Measurements from ENCODE around the gene MOV10.
A peak's percentile ranks its signal among the peaks of the same experiment; 100 is the strongest.
"Not testable (repeated sequence)": the region's sequence is repeated elsewhere in the genome, so short reads cannot be mapped to it uniquely, and the experiment has no call there.

MOV10 gene

DNA sequence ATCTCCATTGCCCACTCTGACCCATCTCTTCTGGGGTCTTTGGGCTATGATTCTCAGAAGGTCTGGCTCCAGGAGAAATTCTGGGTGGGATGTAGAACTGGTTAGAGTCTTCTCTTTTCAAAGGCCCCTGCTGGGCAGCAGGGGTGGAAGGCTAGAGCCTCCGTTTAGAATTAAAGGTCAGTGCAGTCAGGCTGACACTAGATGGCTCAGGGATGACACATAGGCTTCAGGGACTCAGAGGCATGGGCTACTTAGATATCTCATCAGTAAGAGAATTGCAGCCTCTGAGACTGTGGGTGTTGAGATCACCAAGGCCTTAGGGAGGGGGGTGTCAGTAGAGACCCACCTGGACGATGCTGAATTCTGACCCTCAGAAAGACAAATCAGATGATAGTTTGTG lies 53.3 kb downstream of the MOV10 start:
- Mint-ChIP-seq H3K4me3 (no peak overlapping the region), H3K36me3 (no peaks in the 10 kb centered on the region), H3K4me1 (peaks cover 6% of the 10 kb centered on the region), H3K27me3 (no peaks in the 10 kb centered on the region), H3K27ac (no peak overlapping the region), H3K9me3 (no peaks in the 10 kb centered on the region)

DNA sequence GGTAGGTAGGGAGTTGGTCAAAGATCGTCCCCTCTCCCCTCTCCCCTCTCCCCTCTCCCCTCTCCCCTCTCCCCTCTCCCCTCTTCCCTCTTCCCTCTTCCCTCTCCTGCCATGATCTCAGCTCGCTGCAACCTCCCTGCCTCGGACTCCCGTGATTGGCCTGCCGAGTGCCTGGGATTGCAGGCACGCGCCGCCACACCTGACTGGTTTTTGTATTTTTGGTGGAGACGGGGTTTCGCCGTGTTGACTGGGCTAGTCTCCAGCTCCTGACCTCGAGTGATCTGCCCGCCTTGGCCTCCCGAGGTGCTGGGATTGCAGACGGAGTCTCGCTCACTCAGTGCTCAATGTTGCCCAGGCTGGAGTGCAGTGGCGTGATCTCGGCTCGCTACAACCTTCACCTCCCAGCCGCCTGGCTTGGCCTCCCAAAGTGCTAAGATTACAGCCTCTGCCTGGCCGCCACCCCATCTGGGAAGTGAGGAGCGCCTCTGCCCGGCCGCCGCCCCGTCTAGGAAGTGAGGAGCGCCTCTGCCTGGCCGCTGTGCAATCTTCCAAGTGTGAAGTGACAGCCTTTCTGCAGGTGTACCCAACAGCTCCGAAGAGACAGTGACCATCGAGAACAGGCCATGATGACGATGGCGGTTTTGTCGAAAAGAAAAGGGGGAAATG lies 54.0 kb downstream of the MOV10 start:
- H3K36me3 Mint-ChIP-seq, H3K4me3 Mint-ChIP-seq, H3K4me1 Mint-ChIP-seq, H3K27me3 Mint-ChIP-seq, H3K9me3 Mint-ChIP-seq, H3K27ac Mint-ChIP-seq: not testable (repeated sequence)

DNA sequence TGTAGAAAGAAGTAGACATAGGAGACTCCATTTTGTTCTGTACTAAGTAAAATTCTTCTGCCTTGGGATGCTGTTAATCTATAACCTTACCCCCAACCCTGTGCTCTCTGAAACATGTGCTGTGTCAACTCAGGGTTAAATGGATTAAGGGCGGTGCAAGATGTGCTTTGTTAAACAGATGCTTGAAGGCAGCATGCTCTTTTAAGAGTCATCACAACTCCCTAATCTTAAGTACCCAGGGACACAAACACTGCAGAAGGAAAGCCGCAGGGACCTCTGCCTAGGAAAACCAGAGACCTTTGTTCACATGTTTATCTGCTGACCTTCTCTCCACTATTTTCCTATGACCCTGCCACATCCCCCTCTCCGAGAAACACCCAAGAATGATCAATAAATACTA lies 54.6 kb downstream of the MOV10 start:
- H3K4me3 Mint-ChIP-seq, H3K4me1 Mint-ChIP-seq, H3K27me3 Mint-ChIP-seq, H3K9me3 Mint-ChIP-seq, H3K27ac Mint-ChIP-seq, H3K36me3 Mint-ChIP-seq: not testable (repeated sequence)

DNA sequence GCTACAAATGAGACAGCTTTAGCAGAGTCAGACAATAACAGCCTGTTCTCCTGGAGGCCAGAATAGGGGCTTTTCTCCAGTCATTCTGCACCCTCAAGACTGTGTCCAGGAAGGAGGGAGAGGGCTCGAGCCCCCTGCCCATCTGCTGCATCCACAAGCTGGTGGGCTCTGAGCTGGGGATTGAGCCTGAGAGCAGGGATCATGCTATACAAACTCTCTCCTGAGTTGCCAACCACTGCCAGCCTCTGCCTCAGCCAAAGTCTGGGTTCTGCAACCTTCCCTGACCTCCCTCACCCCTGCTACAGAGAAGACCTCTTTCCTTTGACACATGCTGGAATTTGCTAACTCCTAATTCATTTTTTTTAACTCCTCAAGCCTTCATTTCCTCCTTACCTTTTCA lies 55.5 kb downstream of the MOV10 start:
- H3K27me3 Mint-ChIP-seq: no peaks in the 10 kb centered on the region
- no peak overlapping the region for H3K4me3 Mint-ChIP-seq
- no peaks in the 10 kb centered on the region for H3K36me3 Mint-ChIP-seq
- H3K27ac Mint-ChIP-seq: peak overlapping the region; percentile 25
- peaks cover 10% of the 10 kb centered on the region for H3K4me1 Mint-ChIP-seq
- H3K9me3 Mint-ChIP-seq: no peaks in the 10 kb centered on the region

DNA sequence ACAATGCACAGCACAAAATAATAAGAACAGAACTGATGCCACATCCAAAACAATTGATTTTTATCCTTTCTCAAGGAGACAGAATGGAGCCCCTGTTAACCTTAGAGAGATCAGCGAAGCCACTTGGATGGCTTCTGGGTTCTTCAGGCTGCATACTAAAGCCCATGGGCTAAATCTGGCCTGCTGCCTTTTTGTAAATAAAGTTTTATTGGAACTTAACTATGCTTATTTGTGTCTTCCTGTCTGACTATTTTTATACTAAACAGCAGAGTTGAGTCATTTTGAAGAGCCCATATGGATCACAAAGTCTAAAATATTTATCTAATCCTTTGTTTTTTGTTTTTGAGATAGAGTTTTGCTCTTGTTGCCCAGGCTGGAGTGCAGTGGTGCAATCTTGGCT lies 57.0 kb downstream of the MOV10 start:
- no peaks in the 10 kb centered on the region for H3K27me3 Mint-ChIP-seq
- H3K4me3 Mint-ChIP-seq: no peak overlapping the region
- no peaks in the 10 kb centered on the region for H3K36me3 Mint-ChIP-seq
- H3K27ac Mint-ChIP-seq: no peak overlapping the region
- peaks cover 15% of the 10 kb centered on the region for H3K4me1 Mint-ChIP-seq
- no peaks in the 10 kb centered on the region for H3K9me3 Mint-ChIP-seq

DNA sequence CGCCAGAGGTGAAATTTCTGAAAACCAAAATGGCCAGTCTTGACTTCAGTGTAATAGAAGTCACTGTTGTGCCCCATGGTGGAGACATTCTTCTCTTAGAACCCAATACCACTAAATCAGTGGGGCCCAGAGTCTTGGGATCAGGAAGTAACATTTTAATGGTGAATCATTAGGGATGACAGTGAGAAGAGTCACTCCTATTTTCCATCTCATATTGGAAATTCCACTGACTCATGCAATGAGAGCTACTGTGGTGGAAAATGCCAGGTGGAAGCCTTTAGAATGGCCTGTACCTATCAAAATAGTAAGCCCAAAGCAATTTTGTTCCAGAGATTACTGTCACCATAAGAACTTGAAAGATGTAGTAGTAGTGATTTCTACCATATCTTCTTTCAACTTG lies 61.3 kb downstream of the MOV10 start:
- Mint-ChIP-seq H3K9me3 (peaks cover 4% of the 10 kb centered on the region), H3K27ac (peak overlapping the region; percentile 80), H3K27me3 (peaks cover 15% of the 10 kb centered on the region), H3K4me3 (peak overlapping the region; percentile 31), H3K4me1 (peaks cover 23% of the 10 kb centered on the region), H3K36me3 (no peaks in the 10 kb centered on the region)

DNA sequence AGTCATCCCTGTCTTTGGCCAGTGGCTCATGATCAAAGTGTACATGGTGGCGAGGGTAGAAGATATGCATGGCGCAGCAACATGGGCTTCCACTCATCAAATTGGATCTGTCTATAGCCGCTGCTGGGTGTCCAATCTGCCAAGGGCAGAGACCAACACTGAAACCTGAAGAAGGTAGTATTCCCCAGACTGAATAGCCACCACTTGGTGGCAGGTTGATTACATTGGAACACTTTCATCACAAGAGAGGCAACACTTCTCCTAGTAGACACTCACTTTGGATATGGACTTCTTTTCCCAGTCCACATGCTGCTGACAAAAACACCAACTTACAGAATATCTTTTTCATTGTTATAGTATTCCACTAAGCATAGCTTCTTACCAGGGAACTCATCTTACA lies 63.1 kb downstream of the MOV10 start:
- Mint-ChIP-seq H3K27me3 (peaks cover 24% of the 10 kb centered on the region), H3K9me3 (peaks cover 4% of the 10 kb centered on the region), H3K4me1 (peaks cover 23% of the 10 kb centered on the region), H3K27ac (peak overlapping the region; percentile 43), H3K4me3 (no peak overlapping the region), H3K36me3 (no peaks in the 10 kb centered on the region)

DNA sequence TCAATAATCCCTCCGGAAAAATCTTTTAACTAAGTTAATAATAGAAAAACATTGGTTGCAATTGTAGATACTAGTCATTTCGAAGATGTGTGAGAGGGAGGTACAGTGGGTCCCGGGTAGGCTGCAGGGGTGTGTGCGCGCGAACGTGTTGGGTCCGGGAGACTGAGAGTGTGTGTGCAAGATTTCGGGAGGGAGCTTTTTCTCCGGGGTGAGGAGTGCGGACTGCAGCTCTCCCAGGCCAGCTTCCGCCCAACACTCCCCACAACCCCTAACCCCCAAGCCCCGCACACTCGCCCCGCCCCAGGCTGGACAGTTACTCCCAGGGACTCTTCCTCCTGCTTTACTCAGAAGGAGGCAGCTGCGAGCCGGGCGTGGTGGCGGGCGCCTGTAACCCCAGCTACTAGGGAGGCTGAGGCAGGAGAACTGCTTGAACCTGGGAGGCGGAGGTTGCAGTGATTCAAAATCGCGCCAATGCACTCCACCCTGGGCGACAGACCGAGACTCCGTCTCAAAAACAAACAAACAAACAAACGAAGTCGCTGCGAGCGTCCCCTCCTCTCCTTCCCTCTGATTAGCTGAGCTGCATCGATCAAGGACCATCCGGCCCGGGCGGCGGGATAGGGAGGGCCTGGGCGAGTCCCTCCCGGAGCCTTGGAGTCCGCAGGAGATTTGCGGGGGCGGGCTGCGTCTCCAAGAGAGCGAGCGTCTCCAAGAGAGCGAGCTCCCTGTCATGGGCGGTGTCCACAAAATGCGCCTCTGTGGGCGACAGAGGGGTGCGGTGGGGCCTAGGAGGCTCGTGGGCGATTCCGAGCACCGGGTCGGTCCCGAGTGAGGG lies 68.9 kb downstream of the MOV10 start:
- no peaks in the 10 kb centered on the region for H3K36me3 Mint-ChIP-seq

DNA sequence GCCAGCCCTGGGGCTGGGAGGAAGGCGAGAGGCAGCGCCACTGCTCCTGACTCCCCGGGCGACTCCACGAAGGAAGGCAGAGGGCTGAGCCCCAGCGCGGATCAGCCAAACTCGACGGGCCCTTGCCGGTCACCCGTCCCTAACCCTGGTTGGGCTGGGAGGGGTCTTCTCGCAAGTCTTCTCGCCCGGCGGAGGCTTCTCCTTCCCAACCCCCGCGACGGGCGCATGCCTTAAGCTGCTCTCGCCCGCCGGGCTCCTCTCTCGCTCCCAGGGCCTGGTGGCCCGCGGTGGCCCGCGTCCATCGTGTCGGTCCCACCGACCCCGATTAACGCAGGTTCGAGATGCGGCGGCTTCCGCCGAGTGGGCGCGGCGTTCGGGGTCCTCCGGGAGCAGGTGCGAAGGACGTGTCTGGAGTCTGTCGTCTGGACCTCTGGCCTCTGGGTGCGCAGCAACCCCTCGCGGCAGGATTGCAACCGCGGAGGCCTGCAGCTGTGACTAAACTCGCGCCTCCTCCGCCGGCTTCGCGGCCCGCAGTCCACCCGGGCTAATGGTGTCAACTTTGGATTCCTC lies 69.6 kb downstream of the MOV10 start:
- Mint-ChIP-seq H3K9me3 (peaks cover 3% of the 10 kb centered on the region), H3K4me1 (peaks cover 7% of the 10 kb centered on the region), H3K36me3 (no peaks in the 10 kb centered on the region), H3K4me3 (no peak overlapping the region), H3K27ac (no peak overlapping the region), H3K27me3 (peaks cover 39% of the 10 kb centered on the region)

More for the DNA sequence above, 68.9 kb downstream of the MOV10 start:
- Mint-ChIP-seq H3K9me3 (peaks cover 4% of the 10 kb centered on the region), H3K4me3 (peak overlapping the region; percentile 59), H3K27ac (no peak overlapping the region), H3K27me3 (peaks cover 43% of the 10 kb centered on the region), H3K4me1 (peaks cover 7% of the 10 kb centered on the region)

DNA sequence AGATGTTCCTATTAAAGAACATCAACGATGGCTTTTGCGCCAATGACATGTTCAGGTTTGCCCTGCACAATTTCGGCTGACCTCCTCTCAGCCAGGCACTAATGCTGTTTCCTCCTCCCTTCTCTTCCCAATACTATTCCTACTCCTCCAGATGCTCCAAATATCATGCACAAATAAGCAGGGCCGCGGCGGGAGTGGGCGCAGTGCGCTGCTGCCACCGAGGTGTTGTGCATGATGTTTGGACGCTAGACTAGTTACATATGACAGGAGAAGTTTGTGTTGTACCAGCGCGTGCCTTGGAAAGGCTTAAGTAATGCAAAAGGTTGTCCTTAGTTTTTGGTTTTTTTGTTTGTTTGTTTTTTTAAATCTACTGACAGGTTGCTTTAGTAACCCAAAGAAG lies 73.9 kb downstream of the MOV10 start:
- Mint-ChIP-seq H3K4me3 (no peak overlapping the region), H3K27me3 (peaks cover 29% of the 10 kb centered on the region), H3K9me3 (no peaks in the 10 kb centered on the region), H3K27ac (no peak overlapping the region), H3K4me1 (peaks cover 7% of the 10 kb centered on the region), H3K36me3 (no peaks in the 10 kb centered on the region)

Data from activated naive CD4-positive, alpha-beta T cell treated with anti-CD3 and anti-CD28 coated beads, Interleukin-2, amount 50 U/mL, for 24 hours (primary cell).